ENCODE measurements around the gene POLDIP2.

POLDIP2 gene

DNA sequence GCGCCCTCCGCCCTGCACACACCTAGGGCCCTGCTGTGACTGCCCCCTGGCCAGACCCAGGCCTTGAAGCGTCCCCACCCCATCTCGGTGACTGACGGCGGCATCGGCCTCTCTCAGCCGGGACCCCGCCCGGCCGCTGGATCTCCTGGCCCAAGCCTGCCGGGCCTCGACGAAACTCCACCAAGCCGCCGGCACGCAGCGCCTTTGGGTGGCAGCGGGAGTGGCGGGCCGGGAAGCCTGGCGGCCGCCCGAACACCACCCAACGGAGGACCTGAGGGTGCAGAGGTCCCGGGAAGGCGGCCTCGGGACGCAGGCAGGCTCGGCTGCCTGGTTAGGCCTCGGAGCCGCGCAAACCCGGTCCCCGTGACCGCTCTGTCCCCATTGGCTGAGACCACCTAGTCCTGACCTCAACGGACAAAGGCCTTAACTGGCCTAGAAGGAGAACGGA, 50.3 kb downstream of the POLDIP2 start:
- DNase-seq = no peak

GRCh38 chr17:28298449-28298848, 58.9 kb downstream of the POLDIP2 start:
- no peak for DNase-seq
